ENCODE results near the gene PLCG2.
"Not testable (repeated sequence)": the region's sequence is repeated elsewhere in the genome, so short reads cannot be mapped to it uniquely, and the experiment has no call there.

Gene PLCG2

DNA sequence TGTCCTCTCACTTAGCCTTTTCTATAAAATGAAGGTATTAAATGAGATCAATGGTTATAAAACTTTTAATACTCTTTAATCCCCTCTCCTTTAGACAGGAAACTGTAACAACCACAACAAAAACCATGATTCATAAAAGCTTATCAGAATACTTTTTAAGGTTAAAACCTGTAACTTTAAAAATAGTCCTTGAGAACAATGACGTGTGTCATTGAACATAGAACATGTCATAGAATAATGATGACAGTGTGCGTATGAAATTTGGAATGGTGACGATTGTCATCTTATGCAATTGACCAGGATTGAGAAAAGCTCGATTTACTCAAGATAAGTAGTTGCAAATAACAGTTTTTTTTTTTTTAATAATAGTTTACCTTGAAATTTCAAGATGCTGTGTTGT lies 94.1 kb downstream of the PLCG2 start:
- DNase-seq (ENCODE audit: low spot score), result no peak
- TF ChIP-seq CTCF (IDR thresholded peaks at IDR 0.05; ENCODE audit: extremely low read depth, missing control alignments), result no peak

DNA sequence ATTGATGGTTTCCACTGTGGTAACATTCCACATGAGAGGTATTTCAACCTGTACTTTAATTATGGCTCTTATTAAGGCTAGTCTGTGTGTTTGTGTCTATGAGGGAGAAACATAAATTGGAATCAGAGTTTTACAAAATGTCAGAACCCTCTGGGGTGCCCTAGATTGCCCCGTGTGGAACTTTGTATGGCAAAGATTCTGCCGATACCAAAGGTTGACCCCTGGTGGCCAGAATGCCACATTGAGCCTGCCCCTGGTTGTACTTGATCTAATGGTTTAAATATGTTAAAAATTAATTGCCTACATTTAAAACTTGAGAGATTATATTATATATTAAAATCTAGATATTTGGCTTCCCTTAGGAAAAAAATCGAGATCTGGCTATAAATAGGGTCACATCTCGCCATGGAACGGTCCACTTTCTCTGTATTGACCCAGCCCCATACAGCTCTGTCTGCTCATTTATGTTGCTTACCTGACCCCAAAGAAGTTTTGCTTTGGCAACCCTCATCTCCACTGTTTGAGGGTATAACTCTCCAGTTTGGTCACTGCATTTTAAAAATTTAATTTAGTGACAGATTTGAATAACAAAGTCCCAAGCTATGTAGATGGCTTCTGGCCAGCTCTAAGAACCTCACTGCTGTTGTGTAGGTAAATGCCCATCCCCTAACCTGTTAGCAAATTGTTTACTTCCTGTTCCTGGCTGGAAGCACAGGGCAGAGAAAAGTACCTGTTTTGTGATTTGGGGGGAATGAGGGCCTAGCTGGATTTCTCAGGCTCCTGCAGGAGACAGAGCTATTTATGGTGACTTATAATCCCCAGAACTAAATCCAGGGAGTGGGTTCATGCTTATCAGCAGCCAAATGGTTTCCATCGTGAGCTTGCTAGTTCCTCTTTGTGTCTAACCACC lies 95.0 kb downstream of the PLCG2 start:
- TF ChIP-seq CTCF (IDR thresholded peaks at IDR 0.05; ENCODE audit: extremely low read depth, missing control alignments), result peak; percentile 80
- DNase-seq (ENCODE audit: low spot score), result peak; percentile 71

DNA sequence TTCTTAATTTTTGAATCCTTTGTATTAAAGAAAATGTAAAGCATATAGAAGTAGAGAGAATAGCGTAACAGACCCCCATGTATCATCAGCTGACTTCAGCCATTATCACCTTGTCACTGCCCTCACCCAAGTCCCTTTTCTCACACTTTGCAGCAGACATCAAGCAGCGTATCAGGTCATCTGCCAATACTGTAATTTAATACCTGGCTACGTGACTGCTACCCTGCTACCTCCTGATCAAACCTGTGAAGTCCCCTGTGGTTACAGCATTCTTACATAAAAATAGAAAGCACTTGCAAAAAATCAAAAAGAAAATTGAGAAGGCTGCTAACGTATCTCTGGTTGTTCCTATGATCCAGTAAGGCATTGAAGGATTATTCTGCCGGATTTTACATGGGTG lies 96.4 kb downstream of the PLCG2 start:
- DNase-seq (ENCODE audit: low spot score), result no peak
- TF ChIP-seq CTCF (IDR thresholded peaks at IDR 0.05; ENCODE audit: extremely low read depth, missing control alignments), result no peak

- no peak for DNase-seq (ENCODE audit: low spot score)
- TF ChIP-seq CTCF (IDR thresholded peaks at IDR 0.05; ENCODE audit: extremely low read depth, missing control alignments), result no peak
These were observed 97.3 kb downstream of the PLCG2 start for GRCh38 chr16:81876273-81876900.

DNA sequence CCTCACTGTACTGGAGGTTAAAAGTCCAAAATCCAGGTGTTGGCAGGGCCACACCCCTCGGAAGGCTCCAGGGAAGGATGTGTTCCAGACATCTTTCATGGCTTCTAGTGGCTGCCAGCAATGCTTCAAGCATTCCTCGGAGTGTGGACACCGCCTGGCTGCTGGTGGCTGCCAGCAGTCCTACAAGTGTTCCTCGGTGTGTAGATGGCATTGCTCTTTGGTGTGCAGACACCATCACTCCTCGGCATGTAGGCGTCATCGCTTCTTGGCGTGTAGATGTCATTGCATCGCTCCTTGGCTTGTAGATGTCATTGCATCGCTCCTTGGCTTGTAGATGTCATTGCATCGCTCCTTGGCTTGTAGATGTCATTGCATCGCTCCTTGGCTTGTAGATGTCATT lies 98.4 kb downstream of the PLCG2 start:
- not testable (repeated sequence) for DNase-seq (ENCODE audit: low spot score)

- no peak for DNase-seq (ENCODE audit: low spot score)
- TF ChIP-seq CTCF (IDR thresholded peaks at IDR 0.05; ENCODE audit: extremely low read depth, missing control alignments), result no peak
These were observed 99.4 kb downstream of the PLCG2 start for GRCh38 chr16:81878529-81878928.

DNA sequence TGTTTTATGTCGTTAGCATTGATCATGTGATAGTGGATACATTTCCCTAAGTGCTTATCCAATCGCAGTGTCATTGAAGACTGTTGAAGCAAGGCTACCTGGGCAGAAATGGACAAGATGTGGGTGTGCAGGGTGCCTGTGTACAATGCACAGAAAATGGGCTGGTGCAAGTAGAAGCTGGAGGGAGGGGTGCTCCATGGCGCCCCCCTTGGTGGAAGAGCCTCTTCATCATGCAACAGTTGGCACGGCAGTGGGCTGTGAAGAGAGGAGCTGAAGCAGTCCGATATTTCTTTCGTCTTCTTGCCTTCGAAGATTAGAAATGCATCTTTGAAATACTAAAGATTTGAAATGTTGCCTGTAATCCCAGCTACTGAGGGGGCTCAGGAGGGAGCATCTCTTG lies 100.5 kb downstream of the PLCG2 start:
- no peak for TF ChIP-seq CTCF (IDR thresholded peaks at IDR 0.05; ENCODE audit: extremely low read depth, missing control alignments)
- no peak for DNase-seq (ENCODE audit: low spot score)
